Measurements from ENCODE around the gene TMEM14B. TPM values are rescaled to one million over a fixed set of nuclear protein-coding genes. Genes with fewer than 3 reads are reported as not detected.
A peak's percentile ranks its signal among the peaks of the same experiment; 100 is the strongest.

TMEM14B gene
- total and polyA plus RNA-seq, 9 of the 15 experiments (the other 6 are each of a cell fraction or from before 2014, with no cell fraction given): 174 to 862 (median 263) TPM

DNA sequence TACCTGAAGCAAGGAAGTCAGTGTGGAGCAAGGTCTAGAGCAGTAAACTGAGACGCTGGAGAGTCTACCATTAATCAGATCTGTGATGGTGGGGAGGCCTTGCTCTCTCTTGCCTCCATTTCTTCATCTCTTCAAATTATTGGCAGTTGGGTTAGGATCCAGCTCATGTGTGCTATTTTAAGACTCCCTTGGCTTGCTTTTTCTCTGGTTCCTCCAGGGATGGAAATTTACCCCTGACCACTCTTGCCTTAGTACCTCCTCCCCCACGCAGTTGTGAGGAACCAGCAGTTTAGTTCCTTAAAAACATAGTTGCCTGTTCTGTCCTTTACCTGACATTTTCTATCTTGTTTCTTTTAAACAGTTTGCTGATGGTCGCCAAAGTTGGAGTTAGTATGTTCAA is 17.4 kb upstream of the TMEM14B start:
- peaks cover 79% of the 10 kb centered on the region for H3K36me3 ChIP-seq (ENCODE audit: control insufficient read depth, insufficient read depth, low read length)
- POLR2A ChIA-PET: interaction anchor here (1.2 to 1.3 kb wide), 2 partner anchors 13 to 24 kb away, joined by 3 read pairs; no protein-coding TSS in a partner anchor
- WGBS (ENCODE audit: insufficient coverage, low coverage, missing lambda C conversion rate): 43% methylated on average over 3 of the region's 3 CpGs
- no peak for FAIRE-seq
- in situ Hi-C loops (cut with MboI): no loop called here
- no peaks in the 10 kb centered on the region for H4K20me1 ChIP-seq (replicated peaks; ENCODE audit: control insufficient read depth, insufficient read depth, low read length)
- intact Hi-C loops (cut with micrococcal nuclease): no loop called here
- no peaks in the 10 kb centered on the region for H3K9me1 ChIP-seq (ENCODE audit: control insufficient read depth, insufficient read depth, low read length)
- H3K4me3 ChIP-seq: no peak overlapping the region
- no peak overlapping the region for H3K9ac ChIP-seq (ENCODE audit: insufficient read depth in 1 of 2, low read depth in 2 of 2, low read length in 2 of 2)
- no peak overlapping the region for H2AFZ ChIP-seq (ENCODE audit: low read depth, low read length)
- CTCF ChIA-PET (ENCODE audit: low intra/inter-chr PET ratio): no interaction called here
- no peak overlapping the region for H3K4me2 ChIP-seq (ENCODE audit: insufficient read depth, low read length)
- no peak for DNase-seq (ENCODE audit: extremely low read depth in 1 of 4, low spot score in 3 of 4)
- peaks cover 24% of the 10 kb centered on the region for H3K79me2 ChIP-seq (ENCODE audit: control insufficient read depth, insufficient read depth, low read length)
- TF ChIP-seq, protein P1, sequence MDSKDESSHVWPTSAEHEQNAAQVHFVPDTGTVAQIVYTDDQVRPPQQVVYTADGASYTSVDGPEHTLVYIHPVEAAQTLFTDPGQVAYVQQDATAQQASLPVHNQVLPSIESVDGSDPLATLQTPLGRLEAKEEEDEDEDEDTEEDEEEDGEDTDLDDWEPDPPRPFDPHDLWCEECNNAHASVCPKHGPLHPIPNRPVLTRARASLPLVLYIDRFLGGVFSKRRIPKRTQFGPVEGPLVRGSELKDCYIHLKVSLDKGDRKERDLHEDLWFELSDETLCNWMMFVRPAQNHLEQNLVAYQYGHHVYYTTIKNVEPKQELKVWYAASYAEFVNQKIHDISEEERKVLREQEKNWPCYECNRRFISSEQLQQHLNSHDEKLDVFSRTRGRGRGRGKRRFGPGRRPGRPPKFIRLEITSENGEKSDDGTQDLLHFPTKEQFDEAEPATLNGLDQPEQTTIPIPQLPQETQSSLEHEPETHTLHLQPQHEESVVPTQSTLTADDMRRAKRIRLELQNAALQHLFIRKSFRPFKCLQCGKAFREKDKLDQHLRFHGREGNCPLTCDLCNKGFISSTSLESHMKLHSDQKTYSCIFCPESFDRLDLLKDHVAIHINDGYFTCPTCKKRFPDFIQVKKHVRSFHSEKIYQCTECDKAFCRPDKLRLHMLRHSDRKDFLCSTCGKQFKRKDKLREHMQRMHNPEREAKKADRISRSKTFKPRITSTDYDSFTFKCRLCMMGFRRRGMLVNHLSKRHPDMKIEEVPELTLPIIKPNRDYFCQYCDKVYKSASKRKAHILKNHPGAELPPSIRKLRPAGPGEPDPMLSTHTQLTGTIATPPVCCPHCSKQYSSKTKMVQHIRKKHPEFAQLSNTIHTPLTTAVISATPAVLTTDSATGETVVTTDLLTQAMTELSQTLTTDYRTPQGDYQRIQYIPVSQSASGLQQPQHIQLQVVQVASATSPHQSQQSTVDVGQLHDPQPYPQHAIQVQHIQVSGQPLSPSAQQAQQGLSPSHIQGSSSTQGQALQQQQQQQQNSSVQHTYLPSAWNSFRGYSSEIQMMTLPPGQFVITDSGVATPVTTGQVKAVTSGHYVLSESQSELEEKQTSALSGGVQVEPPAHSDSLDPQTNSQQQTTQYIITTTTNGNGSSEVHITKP (IDR thresholded peaks at IDR 0.05; ENCODE audit: partially characterized antibody): peak; percentile 23
- TF ChIP-seq TCFL5 (CRISPR knock-in tag; conservative IDR thresholded peaks at IDR 0.05): no peak
- no peak for ATAC-seq
- peaks cover 20 to 23% of the 10 kb centered on the region in 2 experiments for H3K4me1 ChIP-seq (replicated peaks in 1 of 2; ENCODE audit: control insufficient read depth in 2 of 2, insufficient read depth in 2 of 2, low read length in 2 of 2)
- H3K9me3 ChIP-seq (replicated peaks; ENCODE audit: control insufficient read depth, insufficient read depth, low read depth, low read length): no peaks in the 10 kb centered on the region
- no TSS peak for BruUV-seq (replicated peaks)
- H3K27me3 ChIP-seq (ENCODE audit: control insufficient read depth in 2 of 2, insufficient read depth in 2 of 2, low read length in 2 of 2): no peaks in the 10 kb centered on the region
- H3K27ac ChIP-seq (ENCODE audit: extremely low read depth, low read depth, low read length): 0 out of 3 replicates have a peak overlapping the region, but pooled peaks have one; percentile 9
